ENCODE measurements around the gene GRID1. TPM values are rescaled to one million over a fixed set of nuclear protein-coding genes. Genes with fewer than 3 reads are reported as not detected.

The GRID1 gene
- total RNA-seq, 1 donor from 2014 or later = 1.4 TPM

GRCh38 chr10:85643845-85644525, 722.6 kb downstream of the GRID1 start:
- DNase-seq = no peak

- no peak for DNase-seq
These were observed 723.3 kb downstream of the GRID1 start for GRCh38 chr10:85643171-85643844.

GRCh38 chr10:85642421-85643170, 724.0 kb downstream of the GRID1 start:
- no peak for DNase-seq

GRCh38 chr10:85642082-85642420, 724.5 kb downstream of the GRID1 start:
- no peak for DNase-seq

- DNase-seq = no peak
These were observed 725.1 kb downstream of the GRID1 start for GRCh38 chr10:85641479-85642009.

GRCh38 chr10:85638797-85639196, 727.8 kb downstream of the GRID1 start:
- DNase-seq = no peak

GRCh38 chr10:85635650-85636049, 730.9 kb downstream of the GRID1 start:
- DNase-seq = no peak

GRCh38 chr10:85624511-85624910, 742.1 kb downstream of the GRID1 start:
- DNase-seq = no peak

- no peak for DNase-seq
These were observed 742.8 kb downstream of the GRID1 start for GRCh38 chr10:85623758-85624157.

GRCh38 chr10:85623342-85623741, 743.3 kb downstream of the GRID1 start:
- DNase-seq = no peak

- no peak for DNase-seq
These were observed 744.2 kb downstream of the GRID1 start for GRCh38 chr10:85622425-85622824.

- no peak for DNase-seq
These were observed 745.0 kb downstream of the GRID1 start for GRCh38 chr10:85621562-85621961.

- no peak for DNase-seq
These were observed 745.8 kb downstream of the GRID1 start for GRCh38 chr10:85620807-85621206.

GRCh38 chr10:85619832-85620231, 746.8 kb downstream of the GRID1 start:
- no peak for DNase-seq

GRCh38 chr10:85618841-85619240, 747.8 kb downstream of the GRID1 start:
- no peak for DNase-seq

GRCh38 chr10:85617751-85618546, 748.6 kb downstream of the GRID1 start:
- DNase-seq = no peak

GRCh38 chr10:85615556-85615955, 751.0 kb downstream of the GRID1 start:
- DNase-seq = no peak

- DNase-seq = no peak
These were observed 751.6 kb downstream of the GRID1 start for GRCh38 chr10:85614981-85615380.

- DNase-seq = no peak
These were observed 752.0 kb downstream of the GRID1 start for GRCh38 chr10:85614566-85614965.

GRCh38 chr10:85613391-85613790, 753.2 kb downstream of the GRID1 start:
- DNase-seq = no peak

- no peak for DNase-seq
These were observed 753.8 kb downstream of the GRID1 start for GRCh38 chr10:85612833-85613232.

GRCh38 chr10:85612378-85612775, 754.2 kb downstream of the GRID1 start:
- DNase-seq = no peak
